Stimulated activated memory B cell treated with anti-CD40 and anti-IgM and Interleukin-4, amounts not matched to agents 10 μg/mL and 1 μg/mL and 100 μg/mL, for 72 hours (primary cell): ENCODE results near the gene MYOC.
A peak's percentile ranks its signal among the peaks of the same experiment; 100 is the strongest.
"Not testable (repeated sequence)": the region's sequence is repeated elsewhere in the genome, so short reads cannot be mapped to it uniquely, and the experiment has no call there.

ENCODE experiments used
- ATAC-seq: fragments of 150-1000 bp; cut with Tn5 transposase; 2 replicates; pipeline ENCODE4 v1.10.0; 2021
- H3K27ac Mint-ChIP-seq: one replicate; pipeline ENCODE4 v1.8.0; 2022; ENCODE audit warnings: mild to moderate bottlenecking, mixed read lengths
- H3K27me3 Mint-ChIP-seq: one replicate; pipeline ENCODE4 v1.8.0; 2022; ENCODE audit warnings: mixed read lengths
- H3K36me3 Mint-ChIP-seq: one replicate; pipeline ENCODE4 v1.8.0; 2022; ENCODE audit warnings: mixed read lengths
- H3K4me1 Mint-ChIP-seq: one replicate; pipeline ENCODE4 v1.8.0; 2022; ENCODE audit warnings: mixed read lengths
- H3K4me3 Mint-ChIP-seq: one replicate; pipeline ENCODE4 v1.8.0; 2022; ENCODE audit warnings: mild to moderate bottlenecking, moderate library complexity, mixed read lengths
- H3K9me3 Mint-ChIP-seq: one replicate; pipeline ENCODE4 v1.8.0; 2022; ENCODE audit warnings: mixed read lengths

Gene MYOC

DNA sequence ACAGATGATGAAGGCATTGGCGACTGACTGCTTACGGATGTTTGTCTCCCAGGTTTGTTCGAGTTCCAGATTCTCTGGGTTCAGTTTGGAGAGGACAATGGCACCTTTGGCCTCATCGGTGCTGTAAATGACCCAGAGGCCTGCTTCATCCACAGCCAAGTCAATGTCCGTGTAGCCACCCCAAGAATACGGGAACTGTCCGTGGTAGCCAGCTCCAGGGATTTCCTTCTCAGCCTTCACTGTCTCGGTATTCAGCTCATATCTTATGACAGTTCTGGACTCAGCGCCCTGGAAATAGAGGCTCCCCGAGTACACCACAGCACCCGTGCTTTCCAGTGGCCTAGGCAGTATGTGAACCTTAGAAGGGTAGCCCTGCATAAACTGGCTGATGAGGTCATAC, 16.3 kb downstream of the MYOC start:
- Mint-ChIP-seq H3K4me1 (no peaks in the 10 kb centered on the region), H3K27me3 (peaks cover 14% of the 10 kb centered on the region), H3K36me3 (no peaks in the 10 kb centered on the region), H3K27ac (no peak overlapping the region), H3K4me3 (no peak overlapping the region), H3K9me3 (no peaks in the 10 kb centered on the region)
- no peak for ATAC-seq

DNA sequence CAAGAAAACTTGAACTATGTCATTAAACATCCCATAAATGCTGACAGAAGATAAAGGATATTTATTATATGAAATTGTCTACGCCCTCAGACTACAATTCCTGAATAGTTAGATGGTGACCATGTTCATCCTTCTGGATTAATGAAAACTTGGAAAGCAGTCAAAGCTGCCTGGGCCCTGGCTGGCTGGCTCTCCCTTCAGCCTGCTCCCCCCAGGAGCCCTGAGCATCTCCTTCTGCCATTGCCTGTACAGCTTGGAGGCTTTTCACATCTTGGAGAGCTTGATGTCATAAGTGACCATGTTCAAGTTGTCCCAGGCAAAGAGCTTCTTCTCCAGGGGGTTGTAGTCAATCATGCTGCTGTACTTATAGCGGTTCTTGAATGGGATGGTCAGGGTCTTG, 16.8 kb downstream of the MYOC start:
- Mint-ChIP-seq H3K4me3 (no peak overlapping the region), H3K27me3 (peaks cover 17% of the 10 kb centered on the region), H3K27ac (no peak overlapping the region), H3K36me3 (no peaks in the 10 kb centered on the region), H3K9me3 (no peaks in the 10 kb centered on the region), H3K4me1 (no peaks in the 10 kb centered on the region)
- no peak for ATAC-seq

DNA sequence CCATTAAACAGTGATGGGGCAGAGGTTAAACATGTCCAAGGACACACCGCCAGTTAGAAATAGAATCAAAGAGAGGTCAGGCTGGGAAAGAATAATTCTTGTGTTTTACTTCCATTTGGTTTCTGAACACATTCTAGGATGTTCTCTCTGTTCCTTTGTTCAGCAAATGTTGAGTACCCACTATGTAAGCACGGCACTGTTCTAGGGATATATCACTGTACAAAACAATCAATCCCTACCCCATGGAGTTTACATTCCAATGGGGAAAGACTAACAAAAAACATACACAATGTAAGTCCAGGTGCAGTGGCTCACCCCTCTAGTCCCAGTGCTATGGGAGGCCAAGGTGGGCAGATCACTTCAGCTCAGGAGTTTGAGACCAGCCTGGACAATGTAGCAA, 24.3 kb downstream of the MYOC start:
- ATAC-seq: no peak
- peaks cover 30% of the 10 kb centered on the region for H3K27me3 Mint-ChIP-seq
- no peaks in the 10 kb centered on the region for H3K4me1 Mint-ChIP-seq

DNA sequence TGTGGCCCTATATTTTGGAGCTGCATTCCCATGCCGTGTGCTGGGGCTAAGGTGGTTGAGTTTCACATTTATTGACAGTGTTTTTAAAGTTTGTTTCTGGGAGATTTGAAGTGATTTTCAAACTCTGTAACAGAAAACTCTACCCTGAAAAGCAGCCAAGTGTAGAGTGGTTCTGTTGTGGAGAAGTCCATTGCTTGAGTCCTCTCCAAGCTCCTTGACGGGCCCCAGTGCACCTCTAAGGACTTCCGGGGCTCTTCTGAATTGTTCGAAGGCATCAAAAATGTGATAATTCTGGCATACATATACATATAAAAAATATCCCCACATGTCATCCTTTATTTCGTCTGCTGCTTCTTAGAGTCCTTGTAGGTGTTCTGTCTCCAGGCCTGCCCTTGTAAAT, 25.5 kb downstream of the MYOC start:
- ATAC-seq: no peak
- H3K4me3 Mint-ChIP-seq: no peak overlapping the region
- H3K4me1 Mint-ChIP-seq: no peaks in the 10 kb centered on the region
- no peaks in the 10 kb centered on the region for H3K36me3 Mint-ChIP-seq
- no peak overlapping the region for H3K27ac Mint-ChIP-seq
- H3K9me3 Mint-ChIP-seq: no peaks in the 10 kb centered on the region
- peaks cover 18% of the 10 kb centered on the region for H3K27me3 Mint-ChIP-seq

More for the DNA sequence above, 24.3 kb downstream of the MYOC start:
- Mint-ChIP-seq H3K27ac (no peak overlapping the region), H3K36me3 (no peaks in the 10 kb centered on the region), H3K9me3 (no peaks in the 10 kb centered on the region), H3K4me3 (no peak overlapping the region)

DNA sequence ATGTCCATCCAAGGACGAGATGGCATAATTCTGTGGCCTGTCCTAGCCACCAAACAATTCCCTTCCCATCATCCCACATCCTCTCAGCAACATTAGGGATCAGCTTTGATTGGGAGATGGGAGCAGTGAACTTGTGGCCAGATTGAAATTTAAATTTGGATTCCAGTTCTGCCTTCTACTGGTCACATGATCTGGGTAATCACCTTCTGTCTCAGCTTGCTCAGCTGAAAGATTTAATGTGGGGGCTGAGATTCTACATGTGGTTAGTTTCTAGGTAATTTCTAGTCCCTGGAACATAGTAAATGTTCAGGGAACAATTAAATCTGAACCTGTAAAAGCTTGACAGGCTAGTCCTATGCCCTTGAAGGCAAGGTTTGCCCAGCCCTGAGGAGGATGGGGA, 27.3 kb downstream of the MYOC start:
- Mint-ChIP-seq H3K27me3 (peaks cover 11% of the 10 kb centered on the region), H3K4me3 (no peak overlapping the region), H3K4me1 (no peaks in the 10 kb centered on the region), H3K27ac (no peak overlapping the region), H3K9me3 (no peaks in the 10 kb centered on the region), H3K36me3 (no peaks in the 10 kb centered on the region)
- no peak for ATAC-seq

DNA sequence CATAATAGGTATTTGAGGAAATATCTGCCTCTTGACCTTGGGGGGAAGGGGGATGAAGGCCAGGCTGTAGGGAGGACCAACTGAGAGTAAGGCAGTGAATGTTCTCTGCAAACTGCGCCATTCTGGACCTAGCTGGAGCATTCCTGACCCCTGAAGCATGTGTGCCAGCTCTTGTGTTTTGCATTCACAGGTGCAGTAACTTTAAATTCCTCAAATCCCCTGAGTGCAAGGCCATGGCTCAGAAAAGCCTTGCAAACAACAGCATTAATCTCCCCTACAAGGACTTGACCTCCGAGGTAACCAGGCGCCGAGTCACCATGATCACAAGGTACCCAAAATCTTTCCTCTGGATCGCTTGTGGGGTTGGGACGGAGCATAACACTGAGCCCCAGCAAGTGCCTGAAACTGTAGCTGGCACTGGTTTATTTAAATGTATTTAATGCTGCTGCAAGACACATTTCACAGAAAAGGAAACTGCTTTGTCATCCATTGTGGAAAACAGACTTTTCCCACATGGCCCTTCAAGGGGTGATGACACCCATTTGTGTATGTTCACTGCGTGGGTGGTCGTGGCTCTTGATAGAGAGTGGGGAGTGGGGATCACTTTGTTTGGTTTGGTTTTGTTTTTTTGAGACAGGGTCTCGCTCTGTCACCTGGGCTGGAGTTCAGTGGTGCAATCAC, 28.7 kb downstream of the MYOC start:
- Mint-ChIP-seq H3K4me3 (no peak overlapping the region), H3K9me3 (no peaks in the 10 kb centered on the region), H3K27ac (no peak overlapping the region), H3K27me3 (no peaks in the 10 kb centered on the region), H3K36me3 (no peaks in the 10 kb centered on the region), H3K4me1 (no peaks in the 10 kb centered on the region)
- no peak for ATAC-seq

DNA sequence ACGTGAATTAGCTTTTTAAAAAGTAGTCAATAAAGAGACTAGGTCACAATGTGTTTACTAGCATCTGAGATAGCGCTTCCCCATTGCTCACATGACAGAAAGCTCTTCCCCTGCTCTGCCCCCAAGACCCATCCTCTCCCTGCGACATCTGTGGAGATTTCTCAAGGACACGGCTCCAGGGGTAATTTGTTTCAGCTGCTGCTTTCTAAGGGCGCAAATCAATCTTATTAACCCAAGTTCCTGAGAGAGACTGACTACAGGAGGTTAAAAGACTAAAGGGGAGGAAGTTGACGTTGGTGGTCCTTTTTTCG, 30.4 kb downstream of the MYOC start, which contains the start of gene MYOCOS:
MYOCOS (plus strand) TSS at position 92 of the 311 bp plus-strand sequence. CDS start 1,641 bp downstream, outside the sequence.
- ATAC-seq: no peak
- no peaks in the 10 kb centered on the region for H3K9me3 Mint-ChIP-seq
- H3K27ac Mint-ChIP-seq: no peak within 1 kb of the TSS
- no peaks in the 10 kb centered on the region for H3K4me1 Mint-ChIP-seq
- no peaks in the 10 kb centered on the region for H3K27me3 Mint-ChIP-seq
- H3K4me3 Mint-ChIP-seq: no peak within 1 kb of the TSS
- no peaks in the 10 kb centered on the region for H3K36me3 Mint-ChIP-seq

DNA sequence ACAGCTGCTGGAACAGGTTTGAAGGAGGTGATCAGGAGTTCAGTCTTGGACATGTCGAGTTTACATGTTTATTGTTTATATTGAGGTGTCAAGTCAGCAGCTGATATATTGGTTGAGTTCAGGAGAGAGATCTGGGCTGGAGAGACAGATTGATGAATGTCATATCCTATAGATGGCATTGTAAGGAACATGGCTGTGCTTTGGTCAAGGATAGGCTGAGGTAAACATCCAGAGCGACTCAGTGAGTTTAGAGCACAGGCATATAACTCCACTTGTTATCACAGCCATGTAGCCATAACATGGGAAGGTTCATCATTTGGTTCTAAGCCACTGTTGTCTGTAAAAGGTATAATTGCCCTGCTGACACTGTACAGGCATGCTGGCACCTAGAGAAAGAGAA, 35.9 kb downstream of the MYOC start:
- Mint-ChIP-seq H3K4me3 (no peak overlapping the region), H3K27me3 (no peaks in the 10 kb centered on the region), H3K4me1 (no peaks in the 10 kb centered on the region), H3K27ac (no peak overlapping the region), H3K36me3 (no peaks in the 10 kb centered on the region), H3K9me3 (no peaks in the 10 kb centered on the region)
- ATAC-seq: no peak

DNA sequence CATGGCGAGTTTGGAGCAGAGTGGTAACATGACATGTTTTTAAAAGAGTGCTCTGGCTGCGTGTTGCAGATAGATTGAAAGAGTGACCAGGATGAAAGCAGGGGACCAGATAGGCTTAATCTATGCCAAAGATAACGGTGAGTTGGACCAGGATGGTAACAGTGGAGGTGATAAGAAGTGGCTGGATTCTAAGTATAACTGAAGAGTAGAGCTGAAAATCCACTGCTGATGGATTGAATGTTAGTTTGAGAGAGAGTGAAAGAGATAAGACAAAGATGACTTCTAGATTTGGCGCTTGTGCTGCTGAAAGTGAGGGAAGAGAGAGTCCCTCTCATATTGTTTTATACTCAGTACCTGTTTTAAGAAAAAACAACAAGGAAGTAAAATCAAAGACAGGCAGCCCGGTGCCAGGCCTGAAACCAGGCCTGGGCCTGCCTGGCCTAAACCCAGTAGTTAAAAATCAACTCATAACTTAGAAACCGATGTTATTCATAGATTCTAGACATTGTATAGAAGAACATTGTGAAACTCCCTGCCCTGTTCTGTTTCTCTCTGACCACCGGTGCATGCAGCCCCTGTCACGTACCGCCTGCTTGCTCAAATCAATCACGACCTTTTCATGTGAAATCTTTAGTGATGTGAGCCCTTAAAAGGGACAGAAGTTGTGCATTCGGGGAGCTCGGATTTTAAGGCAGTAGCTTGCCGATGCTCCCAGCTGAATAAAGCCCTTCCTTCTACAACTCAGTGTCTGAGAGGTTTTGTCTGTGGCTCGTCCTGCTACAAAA, 37.2 kb downstream of the MYOC start:
- H3K4me3 Mint-ChIP-seq, H3K27me3 Mint-ChIP-seq, H3K4me1 Mint-ChIP-seq, H3K9me3 Mint-ChIP-seq, H3K27ac Mint-ChIP-seq, H3K36me3 Mint-ChIP-seq, ATAC-seq: not testable (repeated sequence)

DNA sequence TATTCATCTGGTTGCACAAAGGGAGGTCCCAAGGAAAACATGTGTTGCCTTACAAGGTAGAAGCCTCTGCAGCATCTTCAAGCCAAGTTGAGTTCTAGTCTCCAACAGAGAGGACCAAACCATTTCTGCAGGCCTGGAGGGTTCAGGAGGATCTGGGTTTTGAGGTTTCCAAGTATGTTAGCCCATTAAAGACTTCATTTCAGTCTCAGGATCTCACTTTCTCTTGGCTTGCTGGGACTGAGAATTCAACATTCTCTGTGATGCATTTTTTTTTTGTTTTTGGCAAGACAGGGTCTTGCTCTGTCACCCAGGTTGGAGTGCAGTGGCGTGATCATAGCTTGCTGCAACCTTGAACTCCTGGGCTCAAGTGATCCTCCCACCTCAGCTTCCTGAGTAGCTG, 39.2 kb downstream of the MYOC start:
- no peaks in the 10 kb centered on the region for H3K36me3 Mint-ChIP-seq
- ATAC-seq: no peak
- H3K27ac Mint-ChIP-seq: no peak overlapping the region
- peaks cover 4% of the 10 kb centered on the region for H3K4me1 Mint-ChIP-seq
- no peaks in the 10 kb centered on the region for H3K27me3 Mint-ChIP-seq
- H3K9me3 Mint-ChIP-seq: no peaks in the 10 kb centered on the region
- H3K4me3 Mint-ChIP-seq: no peak overlapping the region

DNA sequence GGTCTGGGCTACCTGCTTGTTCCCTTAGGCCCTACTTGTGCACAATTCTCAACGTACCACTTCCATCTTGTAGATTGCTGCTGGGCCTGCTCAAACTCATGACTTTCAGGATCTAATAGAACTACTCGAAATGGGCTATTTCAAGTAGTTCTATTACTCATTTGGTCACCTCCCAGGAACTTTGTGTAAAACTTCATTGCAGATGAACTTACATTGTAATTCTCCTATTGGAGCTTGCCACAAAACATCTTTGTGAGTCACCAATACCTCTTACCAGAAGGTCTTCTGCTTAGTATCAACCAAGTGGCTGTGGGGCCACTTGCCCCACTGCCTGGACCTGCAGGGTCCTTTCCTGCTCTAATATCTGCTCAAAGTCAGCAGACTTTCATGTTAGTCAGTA, 41.2 kb downstream of the MYOC start:
- Mint-ChIP-seq H3K27ac (no peak overlapping the region), H3K9me3 (no peaks in the 10 kb centered on the region), H3K27me3 (no peaks in the 10 kb centered on the region), H3K4me3 (no peak overlapping the region), H3K36me3 (no peaks in the 10 kb centered on the region), H3K4me1 (peaks cover 8% of the 10 kb centered on the region)
- ATAC-seq: no peak

DNA sequence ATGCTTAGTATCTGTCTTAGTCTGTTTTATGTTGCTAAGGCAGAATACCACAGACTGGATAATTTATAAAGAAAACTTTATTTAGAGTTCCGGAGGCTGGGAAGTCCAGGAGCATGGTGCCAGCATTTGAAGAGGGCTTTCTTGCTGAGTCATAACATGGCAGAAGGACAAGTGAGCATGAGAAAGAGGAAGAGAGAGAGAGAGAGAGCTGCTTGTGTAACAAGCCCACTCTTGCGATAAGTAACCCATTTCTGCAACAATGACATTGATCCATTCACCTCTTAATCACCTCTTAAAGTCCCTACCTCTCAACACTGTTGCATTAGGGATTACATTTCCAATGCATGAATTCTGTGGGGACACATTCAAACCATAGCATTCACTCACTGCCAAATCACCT, 42.1 kb downstream of the MYOC start:
- Mint-ChIP-seq H3K27me3 (no peaks in the 10 kb centered on the region), H3K36me3 (no peaks in the 10 kb centered on the region), H3K9me3 (no peaks in the 10 kb centered on the region), H3K4me3 (no peak overlapping the region), H3K27ac (no peak overlapping the region), H3K4me1 (peaks cover 12% of the 10 kb centered on the region)
- peak; percentile 44 for ATAC-seq

DNA sequence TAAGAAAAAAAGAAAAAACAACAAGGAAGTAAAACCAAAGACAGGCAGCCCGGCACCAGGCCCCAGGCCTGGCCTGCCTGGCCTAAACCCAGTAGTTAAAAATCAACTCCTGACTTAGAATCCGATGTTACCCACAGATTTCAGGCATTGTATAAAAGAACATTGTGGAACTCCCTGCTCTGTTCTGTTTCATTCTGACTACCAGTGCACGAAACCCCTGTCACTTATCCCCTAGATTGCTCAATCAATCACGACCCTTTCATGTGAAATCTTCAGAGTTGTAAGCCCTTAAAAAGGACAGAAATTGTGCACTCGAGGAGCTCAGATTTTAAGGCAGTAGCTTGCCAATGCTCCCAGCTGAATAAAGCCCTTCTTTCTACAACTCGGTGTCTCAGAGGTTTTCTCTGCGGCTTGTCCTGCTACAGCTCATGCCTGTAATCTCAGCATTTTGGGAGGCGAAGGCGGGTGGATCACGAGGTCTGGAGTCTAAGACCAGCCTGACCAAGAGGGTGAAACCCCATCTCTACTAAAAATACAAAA, 46.0 kb downstream of the MYOC start:
- H3K27me3 Mint-ChIP-seq: no peaks in the 10 kb centered on the region
- peaks cover 12% of the 10 kb centered on the region for H3K4me1 Mint-ChIP-seq
- H3K36me3 Mint-ChIP-seq: no peaks in the 10 kb centered on the region
- no peak for ATAC-seq
- no peaks in the 10 kb centered on the region for H3K9me3 Mint-ChIP-seq
- peak overlapping the region; percentile 73 for H3K27ac Mint-ChIP-seq
- no peak overlapping the region for H3K4me3 Mint-ChIP-seq

DNA sequence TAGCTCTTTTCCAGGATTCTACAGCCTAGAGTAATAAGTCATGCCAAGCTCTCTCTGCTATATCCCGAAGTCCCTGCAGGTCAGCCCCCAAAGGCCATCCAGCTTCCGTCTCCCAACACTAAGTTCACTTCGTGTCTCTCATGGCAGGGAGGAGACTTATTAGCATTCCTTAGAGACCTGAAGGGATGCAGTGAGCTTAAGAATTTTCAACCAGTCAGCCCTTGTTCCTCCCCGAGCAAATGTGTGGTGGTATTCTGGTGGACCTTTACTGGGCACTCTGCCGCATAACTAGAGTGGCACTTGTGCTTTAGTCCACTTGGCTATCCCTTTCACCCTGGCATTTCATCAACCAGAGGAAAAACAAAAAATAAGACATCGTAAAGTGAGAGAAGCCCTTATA, 49.4 kb downstream of the MYOC start:
- H3K4me3 Mint-ChIP-seq, H3K27ac Mint-ChIP-seq, H3K36me3 Mint-ChIP-seq, H3K4me1 Mint-ChIP-seq, H3K27me3 Mint-ChIP-seq, ATAC-seq, H3K9me3 Mint-ChIP-seq: not testable (repeated sequence)

DNA sequence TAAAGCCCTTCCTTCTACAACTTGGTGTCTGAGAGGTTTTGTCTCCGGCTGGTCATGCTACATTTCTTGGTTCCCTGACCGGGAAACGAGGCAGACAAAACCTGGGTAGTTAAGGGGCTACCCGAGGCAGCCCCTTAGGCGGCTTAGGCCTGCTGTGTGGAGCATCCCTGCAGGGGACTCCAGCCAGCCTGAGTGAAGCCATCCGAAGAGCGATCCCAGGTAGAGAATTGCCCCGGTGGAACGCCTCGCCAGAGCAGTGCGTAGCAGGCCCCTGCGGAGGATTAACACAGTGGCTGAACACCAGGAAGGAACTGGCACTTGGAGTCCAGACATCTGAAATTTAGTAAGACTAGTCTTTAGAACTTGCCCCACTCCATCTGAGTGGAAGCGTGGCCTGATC, 51.6 kb downstream of the MYOC start:
- Mint-ChIP-seq H3K9me3 (no peaks in the 10 kb centered on the region), H3K4me3 (no peak overlapping the region), H3K4me1 (no peaks in the 10 kb centered on the region), H3K36me3 (peaks cover 12% of the 10 kb centered on the region), H3K27me3 (no peaks in the 10 kb centered on the region), H3K27ac (peak overlapping the region; percentile 35)
- no peak for ATAC-seq

DNA sequence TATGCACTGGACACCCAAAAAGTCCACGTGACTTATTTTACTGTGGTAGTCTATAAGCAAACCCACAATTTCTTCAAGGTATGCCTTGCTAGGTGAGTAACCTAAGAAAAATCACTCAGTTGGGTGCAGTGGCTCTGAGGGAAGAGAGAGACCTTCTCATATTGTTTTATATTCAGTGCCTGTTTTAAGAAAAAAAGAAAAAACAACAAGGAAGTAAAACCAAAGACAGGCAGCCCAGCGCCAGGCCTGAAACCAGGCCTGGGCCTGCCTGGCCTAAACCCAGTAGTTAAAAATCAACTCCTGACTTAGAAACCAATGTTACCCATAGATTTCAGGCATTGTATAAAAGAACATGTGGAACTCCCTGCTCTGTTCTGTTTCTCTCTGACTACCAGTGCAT, 52.2 kb downstream of the MYOC start:
- H3K9me3 Mint-ChIP-seq: not testable (repeated sequence)

More for the DNA sequence above, 52.2 kb downstream of the MYOC start:
- peaks cover 12% of the 10 kb centered on the region for H3K36me3 Mint-ChIP-seq
- H3K4me1 Mint-ChIP-seq, ATAC-seq, H3K27me3 Mint-ChIP-seq, H3K4me3 Mint-ChIP-seq, H3K27ac Mint-ChIP-seq: not testable (repeated sequence)
